Measurements from ENCODE around the gene ZNF398. TPM values are rescaled to one million over a fixed set of nuclear protein-coding genes. Genes with fewer than 3 reads are reported as not detected.

ZNF398 gene
- total and polyA plus RNA-seq, 9 of the 15 experiments (the other 6 are each of a cell fraction or from before 2014, with no cell fraction given): 4.0 to 18.6 (median 10.4) TPM

- TF ChIP-seq ELK1 (CRISPR knock-in tag; IDR thresholded peaks at IDR 0.05): no peak
- TF ChIP-seq KDM1A (IDR thresholded peaks at IDR 0.05): 0 out of 4 replicates have a peak, but pooled peaks of 1 of the 2 experiments have one; percentile 7
- TF ChIP-seq NFE2L1 (tag; IDR thresholded peaks at IDR 0.05; ENCODE audit: borderline replicate concordance, low read depth): no peak
- TF ChIP-seq KLF16 (IDR thresholded peaks at IDR 0.05): no peak
- peak; percentile 63 for TF ChIP-seq CTCFL (IDR thresholded peaks at IDR 0.05; ENCODE audit: borderline replicate concordance, insufficient read depth, low read depth, low read length, poor library complexity, severe bottlenecking)
- TF ChIP-seq ARID1B (IDR thresholded peaks at IDR 0.05): peak; percentile 54; the same call in 1 of the 2 replicates
- TF ChIP-seq CXXC5 (CRISPR knock-in tag; IDR thresholded peaks at IDR 0.05): no peak
- no peak for TF ChIP-seq CHD1 (IDR thresholded peaks at IDR 0.05; ENCODE audit: low read length)
- TF ChIP-seq SNAPC5 (CRISPR knock-in tag; IDR thresholded peaks at IDR 0.05): no peak
- peak; percentile 64; the same call in 1 of the 2 replicates for TF ChIP-seq GABPB1 (CRISPR knock-in tag; IDR thresholded peaks at IDR 0.05)
- no peak for TF ChIP-seq ZNF407 (IDR thresholded peaks at IDR 0.05; ENCODE audit: low read depth)
- no peak for TF ChIP-seq ZNF639 (CRISPR knock-in tag; conservative IDR thresholded peaks at IDR 0.05 in 1 of 2, IDR thresholded peaks at IDR 0.05 in 1 of 2)
- no peak for TF ChIP-seq TFAM (CRISPR knock-in tag; conservative IDR thresholded peaks at IDR 0.05)
These were observed 62.4 kb downstream of the ZNF398 start (continued) for GRCh38 chr7:149209518-149210269.

Measured in K562 (cell line).